Measurements from ENCODE around the gene CEP20.

- no peak for TF ChIP-seq CTCF (IDR thresholded peaks at IDR 0.05)
- TF ChIP-seq POLR2A (IDR thresholded peaks at IDR 0.05), result no peak
Measured at GRCh38 chr16:15849209-15849981, 39.0 kb downstream of the CEP20 start.

Measured in lower leg skin (tissue), 3 donors.